ENCODE data around the gene THADA.

The THADA gene

DNA sequence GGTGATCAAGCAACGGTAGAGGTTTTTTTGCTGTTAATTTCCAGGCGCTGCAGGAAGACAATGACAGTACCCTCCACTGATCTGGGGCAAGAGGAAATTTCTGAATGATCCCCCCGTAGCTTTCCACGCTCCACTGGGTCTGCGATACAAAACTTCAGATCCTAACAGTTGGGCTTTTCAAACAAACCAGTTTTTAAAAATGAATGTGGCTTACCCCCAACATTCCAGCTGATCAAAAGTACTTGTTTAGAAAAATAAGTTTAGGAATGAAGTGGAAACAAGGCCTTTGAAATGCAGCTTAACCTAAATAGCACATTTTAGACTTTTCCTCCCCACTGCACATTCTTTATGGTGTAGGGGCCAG is 375.1 kb downstream of the THADA start:
- no peak for DNase-seq

DNA sequence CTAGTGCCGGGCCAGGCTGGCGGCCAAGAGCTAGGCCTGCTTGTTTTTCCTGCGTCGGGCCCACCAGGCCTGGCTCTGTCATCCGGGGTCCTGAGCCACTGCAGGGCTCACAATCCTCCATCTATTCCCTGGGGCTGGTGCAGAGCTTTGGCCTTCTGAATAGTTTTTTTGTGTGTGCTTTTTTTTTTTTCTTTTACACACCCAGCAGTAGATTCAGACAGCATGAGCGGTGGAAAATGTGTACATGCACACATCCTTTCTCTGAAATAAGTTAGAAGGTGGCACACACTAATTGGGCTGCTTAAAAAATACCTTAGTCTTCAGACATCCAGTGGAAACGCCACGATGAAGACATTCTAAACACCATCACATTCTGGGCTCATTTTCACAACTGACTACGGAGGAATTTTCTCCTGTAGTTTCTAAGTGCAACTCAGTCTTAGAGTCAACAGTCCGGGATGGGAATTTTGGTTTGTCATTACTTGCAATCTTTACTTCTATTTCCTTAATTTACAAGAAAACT is 375.5 kb downstream of the THADA start:
- DNase-seq, result peak; percentile 26

DNA sequence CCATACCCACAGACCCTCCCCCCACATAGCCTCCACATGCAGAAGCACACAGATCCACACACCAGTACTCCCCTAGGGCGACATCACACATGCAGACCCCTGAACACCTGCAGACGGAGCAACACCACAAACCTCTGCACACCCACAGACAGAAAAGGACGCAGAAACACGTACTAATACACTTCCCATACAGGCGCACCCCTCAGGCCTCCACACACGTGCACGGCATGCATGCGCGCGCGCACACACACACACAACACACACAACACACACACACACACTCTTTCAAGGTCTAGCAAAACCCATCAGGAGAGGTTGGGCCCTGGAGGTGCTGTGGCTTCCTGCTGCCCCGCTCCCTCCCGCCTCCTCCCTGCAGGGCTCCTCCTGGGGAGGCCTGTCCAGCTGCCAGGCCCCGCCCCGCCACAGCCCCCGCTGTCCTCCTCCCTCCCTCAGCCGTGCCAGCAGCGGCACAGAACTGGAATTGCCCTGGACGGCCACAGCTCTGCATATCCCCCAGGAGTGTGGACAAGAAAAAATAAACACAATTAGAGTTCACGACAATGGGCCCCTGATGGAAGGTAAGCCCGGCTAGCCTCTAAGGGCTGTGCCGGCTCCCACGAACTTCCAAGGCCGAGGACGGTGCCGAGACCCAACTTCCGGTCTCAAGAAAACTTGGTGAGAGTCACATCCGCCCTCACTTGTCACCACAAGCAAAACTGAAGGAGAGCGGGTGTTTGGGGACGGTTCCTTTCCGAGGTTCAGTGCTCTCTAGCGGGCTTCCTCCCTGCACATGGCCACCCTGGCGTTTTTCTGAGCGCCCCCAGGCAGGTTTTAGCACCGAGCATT is 376.2 kb downstream of the THADA start:
- DNase-seq, result peak; percentile 76

DNA sequence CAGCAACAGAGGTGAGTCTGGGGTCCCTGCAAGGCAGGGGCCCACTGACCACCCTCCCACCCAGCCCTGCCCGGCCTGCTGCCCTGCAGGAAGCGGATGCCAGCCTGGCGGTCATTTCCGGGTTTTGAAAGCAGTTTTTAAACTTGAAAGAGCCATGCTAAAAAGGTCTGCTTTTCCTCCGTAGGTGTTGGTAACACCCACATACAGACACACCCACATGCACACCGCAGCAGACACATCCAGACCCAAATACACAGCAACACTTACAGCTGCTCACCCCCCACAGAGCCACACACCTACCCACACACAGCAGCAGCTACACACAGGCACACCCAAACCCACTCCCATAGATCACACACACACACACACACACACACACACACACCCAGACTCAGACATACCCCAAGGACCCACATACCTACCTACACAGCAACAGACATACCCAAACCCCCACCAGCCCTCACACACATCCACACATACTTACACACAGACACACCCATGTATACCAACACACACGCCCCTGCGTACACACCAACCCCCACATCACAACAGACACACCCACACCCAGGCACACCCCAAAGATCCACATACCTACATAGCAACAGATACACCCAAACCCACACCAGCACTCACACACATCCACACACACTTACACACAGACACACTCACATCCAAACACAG is 377.0 kb downstream of the THADA start:
- no peak for DNase-seq

DNA sequence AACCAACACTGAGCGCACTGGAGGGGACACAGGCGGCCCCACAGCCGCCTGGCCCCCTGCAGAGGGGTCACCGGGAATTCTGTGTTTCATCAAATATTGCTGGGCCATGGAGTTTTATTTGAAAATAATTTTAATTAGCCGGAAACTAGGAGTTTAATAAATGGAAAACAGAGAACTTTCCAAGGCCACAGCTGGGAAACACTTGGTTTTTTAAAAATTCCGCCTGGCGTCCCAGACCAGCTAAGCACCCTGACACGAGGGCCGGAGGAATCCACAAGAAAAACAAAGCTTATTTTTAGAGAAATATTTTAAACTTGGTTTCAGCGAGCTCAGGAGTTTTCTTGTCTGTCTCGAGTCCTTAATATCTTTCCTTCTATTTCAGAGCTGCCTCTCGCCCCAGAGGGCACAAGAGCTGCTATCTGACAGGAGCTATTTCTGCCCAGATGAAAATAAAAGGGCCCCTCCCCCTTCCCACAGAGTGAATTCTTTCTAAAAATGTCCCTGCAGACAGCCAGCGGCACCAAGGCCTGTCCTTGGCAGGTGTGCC is 377.6 kb downstream of the THADA start:
- DNase-seq, result peak; percentile 39

DNA sequence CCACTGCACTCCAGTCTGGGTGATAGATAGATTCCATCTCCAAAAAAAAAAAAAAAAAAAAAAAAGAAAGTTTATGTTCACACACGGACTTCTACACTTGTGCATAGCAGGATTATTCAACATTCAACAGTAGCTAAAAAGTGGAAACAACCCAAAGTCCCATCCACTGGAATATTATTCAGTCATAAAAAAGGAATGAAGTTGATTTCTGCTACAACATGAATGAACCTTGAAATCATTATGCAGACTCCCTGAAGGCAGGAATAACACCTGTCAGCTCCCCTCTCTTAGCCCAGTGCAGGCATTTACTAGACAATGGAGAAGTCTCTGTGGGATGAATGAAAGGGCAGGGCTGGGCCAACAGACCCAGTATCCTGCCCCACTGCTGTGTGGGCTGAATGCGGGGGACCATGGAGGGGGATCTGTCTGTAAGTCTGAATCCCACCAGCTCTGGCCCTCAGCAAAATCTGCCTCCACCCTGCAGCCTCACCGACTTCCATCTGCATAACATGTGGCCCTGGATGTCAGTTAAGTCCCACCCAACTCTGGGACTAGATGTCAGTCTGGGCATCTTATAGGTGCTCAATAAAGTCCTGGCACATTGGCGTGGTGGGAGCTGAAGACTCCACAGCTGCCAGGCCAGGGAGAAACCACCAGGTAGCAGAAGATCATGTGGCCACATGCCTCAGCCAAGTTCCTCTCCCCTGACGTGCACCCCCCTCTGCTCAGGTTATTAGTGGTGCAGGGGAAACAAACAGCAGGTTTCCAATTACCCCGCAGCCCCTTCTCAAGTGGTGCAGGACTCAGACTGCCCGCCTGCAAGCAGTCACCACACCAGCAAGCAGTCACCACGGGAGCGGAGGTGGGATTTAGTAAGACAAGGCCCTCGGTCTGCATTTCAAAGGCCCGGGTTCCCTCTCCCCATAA is 378.3 kb downstream of the THADA start:
- DNase-seq, result no peak

DNA sequence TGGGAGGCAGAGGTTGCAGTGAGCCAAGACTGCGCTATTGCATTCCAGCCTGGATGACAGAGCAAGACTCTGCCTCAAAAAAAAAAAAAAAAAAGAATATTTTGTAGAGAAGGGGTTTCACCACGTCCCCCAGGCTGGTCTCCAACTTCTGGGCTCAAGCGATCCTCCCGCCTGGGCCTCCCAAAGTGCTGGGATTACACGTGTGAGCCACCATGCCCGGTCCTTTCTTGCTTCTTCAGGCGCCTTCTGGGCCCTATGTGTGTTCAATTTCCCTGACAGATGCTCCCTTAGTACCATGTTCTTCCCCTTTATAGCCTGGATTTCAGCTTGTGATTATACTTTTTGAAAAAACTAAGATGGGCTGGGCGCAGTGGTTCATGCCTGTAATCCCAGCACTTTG is 379.2 kb downstream of the THADA start:
- no peak for DNase-seq

DNA sequence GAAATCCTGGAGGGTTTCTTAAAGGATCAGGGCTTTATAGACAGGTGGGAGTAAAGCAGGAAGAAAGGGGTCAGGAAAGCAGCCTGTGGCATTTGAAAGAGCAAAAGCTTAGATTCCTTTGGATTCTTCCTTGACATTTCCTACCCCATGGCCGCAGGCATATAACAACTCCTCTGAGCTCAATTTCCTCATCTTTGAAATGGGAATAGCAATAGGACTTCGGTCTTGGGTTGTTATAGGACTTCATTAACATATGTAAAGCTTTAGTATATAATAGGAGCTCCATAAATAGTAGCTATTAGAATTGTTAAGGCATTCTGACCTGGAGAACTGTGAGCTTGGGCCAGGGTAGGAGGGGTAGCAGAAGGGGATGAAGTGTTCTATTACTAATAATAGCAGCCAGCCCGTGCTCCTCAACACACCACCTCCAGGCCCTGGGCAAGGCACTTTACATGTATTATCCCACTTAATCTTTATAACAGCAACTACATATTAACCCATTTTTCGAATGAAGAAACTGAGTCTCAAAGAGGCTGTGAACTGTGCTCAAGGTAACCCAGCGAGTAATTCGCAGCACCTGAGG is 380.1 kb downstream of the THADA start:
- no peak for DNase-seq

DNA sequence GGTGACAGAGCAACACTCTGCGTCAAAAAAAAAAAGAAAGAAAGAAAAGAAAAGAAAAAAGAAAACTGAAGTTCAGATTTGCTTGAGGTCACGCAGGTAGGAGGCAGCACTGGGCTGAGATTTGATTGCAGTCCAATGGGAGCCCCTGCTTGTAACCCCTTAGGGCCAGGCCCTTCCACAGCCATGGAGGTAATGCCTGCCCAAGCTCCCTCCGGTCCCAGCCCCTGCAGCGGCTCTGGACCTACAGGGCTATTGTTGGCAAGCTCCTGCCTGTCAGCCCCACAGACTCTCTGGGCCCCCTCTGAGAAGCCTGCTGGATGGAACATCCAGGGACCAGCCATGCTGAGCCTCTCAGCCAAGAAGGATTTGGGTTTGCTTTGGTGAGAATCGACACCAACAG is 381.6 kb downstream of the THADA start:
- DNase-seq, result no peak

DNA sequence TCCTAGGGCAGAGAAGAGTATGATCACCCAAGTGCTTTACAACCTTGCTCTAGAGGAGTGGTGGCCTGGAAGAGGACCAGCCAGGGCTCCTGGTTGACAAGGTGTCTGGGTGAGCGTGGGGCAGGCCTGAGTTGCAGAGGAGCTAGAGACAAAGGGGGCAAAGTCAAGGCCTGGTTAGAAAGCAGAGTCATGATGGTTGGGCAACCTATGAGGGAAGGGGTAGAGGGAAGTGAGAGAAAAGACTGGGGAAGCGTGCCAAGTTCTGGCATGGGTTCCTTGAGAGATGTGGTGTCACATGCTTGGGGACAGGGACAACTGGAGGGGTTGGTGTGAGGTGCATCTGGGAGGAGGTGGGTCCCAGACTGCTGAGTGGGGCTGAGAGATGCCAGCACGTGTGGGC is 382.9 kb downstream of the THADA start:
- no peak for DNase-seq

DNA sequence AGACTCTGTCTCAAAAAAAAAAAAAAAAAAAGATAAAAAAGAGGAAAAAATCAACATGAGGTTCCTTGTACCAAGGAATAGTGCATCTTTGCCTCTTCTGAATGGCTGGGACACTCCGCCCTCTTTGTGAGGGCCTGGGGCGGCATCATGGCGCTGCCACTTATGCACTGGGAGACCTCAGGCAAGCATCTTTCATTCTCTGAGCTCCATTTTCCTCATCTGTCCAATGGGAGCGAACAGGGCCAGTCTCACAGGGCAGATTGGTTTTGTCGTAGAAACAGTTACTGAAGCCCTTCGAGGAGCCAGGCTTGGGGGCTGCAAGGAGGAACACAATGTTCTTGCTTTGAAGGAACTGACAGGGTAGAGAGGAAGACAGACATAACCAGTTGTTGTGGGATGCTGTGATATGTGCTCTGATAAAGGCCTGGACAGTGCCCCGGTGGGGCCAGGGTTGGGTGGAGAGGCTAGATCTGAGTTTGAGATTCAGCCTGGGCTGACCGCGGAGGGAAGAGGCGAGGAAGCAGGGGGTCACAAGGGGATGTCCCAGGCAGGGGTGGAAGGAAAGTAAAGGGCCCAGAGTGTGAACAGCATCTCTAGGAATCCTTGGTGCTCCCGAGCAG is 383.5 kb downstream of the THADA start:
- no peak for DNase-seq

DNA sequence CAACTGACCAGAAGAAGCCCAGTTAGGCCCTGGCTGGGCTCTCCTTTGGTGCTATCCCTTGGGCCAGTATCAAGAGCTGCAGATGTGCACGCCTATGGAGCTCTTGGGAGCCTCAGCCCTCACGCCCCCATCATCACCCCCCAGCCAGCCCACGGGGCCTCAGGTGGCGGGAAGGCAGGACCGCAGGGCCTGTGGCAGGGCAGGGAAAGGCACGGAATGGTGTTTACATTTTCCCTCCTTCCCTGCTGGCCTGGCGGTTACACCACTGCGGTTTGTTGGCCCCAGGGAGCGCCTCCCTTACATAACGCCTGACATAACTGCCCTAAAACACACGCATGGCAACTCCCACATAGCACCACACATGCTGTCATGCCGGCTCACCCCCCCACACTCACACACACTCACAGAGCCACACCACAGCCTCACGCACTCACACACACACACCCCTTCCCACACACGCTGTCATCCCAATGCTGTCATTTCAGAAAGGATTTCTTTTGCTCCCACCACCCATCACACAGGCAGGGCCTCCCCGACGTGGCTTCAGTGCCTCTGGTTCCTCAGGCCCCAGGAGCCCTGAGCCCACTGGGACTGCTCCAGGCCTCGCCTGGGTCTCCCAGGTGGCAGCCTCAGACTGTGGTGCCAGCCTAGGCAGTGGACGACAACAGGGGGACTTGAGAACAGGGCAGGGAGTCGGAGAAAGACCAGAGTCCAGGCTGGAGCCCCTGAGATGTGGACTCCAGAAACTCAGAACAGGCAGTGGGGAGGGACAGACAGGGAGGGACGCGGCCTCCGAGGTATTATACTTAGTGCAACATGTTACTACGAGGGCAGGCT is 385.2 kb downstream of the THADA start:
- peak; percentile 89 for DNase-seq

DNA sequence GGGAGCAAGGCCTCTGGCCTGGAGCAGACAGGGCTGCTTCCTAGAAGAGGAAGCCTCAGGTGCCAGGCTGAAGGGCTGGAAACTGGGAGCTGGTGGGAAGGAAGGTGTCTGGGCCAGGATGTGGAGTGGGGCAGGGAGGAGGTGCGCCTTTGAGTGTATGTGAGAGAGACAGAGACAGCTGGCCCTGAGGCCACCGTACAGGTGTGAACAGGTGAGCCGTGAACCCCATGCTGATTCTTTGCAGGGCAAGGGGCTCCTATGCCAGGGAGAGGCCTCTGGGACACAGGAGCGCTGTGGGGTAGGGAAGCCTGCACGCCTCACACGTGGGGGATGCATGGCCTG is 385.7 kb downstream of the THADA start:
- no peak for DNase-seq

DNA sequence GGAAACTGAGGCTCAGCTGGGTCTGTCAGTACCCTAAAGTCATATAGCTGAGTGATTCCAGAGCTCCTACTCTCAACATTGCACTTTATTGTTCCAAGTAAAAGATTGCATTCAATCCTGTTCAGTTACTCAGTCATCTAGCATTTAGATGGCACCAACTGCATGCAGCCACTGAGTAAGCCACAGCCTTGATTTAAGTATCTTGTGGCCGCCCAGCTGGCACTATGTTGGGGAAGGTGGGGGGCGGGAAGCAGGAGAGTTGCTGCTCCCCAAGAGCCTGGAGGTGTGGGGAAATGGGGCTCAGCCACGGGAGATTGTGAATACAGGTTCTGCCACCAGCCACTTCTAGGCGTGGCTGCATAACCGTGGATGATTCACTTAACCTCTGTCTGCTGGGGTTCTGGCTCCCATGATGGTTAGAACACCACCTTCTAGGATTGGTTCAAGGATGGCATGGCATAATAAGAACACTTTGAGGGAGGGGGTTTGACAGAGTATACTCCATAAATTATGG is 386.6 kb downstream of the THADA start:
- no peak for DNase-seq

DNA sequence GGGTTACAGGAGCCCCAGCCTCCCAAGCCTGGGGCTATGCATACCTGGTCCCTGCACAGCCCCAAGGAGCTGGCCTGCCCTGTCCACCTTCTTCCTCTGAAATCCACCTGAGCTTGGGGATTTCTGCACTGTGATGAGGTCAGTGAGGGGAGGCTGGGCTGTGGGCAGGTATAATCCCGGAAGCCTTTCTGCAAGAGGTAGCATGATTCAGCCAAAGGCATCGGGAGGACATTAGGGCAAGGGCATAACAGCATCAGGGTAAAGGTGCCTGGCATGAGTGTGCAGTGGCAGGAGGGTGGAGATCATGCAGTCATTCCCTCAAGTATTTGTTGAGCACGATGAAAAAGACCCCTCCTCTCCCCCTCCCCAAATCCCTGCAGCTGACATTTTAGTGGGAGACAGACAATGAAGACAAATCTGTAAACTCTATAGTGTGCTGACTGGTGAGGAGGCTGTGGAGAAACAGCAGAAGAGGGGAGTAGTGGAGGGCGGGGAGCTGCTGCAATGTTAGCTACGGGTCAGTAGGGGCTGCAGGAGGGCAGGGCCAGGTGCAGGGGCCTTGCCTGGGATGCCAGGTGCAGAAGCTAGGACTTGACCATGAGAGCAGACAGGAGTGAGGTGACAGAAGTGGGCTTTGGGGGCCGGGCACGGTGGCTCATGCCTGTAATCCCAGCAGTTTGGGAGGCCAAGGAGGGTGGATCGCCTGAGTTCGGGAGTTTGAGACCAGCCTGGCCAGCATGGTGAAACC is 388.1 kb downstream of the THADA start:
- no peak for DNase-seq

DNA sequence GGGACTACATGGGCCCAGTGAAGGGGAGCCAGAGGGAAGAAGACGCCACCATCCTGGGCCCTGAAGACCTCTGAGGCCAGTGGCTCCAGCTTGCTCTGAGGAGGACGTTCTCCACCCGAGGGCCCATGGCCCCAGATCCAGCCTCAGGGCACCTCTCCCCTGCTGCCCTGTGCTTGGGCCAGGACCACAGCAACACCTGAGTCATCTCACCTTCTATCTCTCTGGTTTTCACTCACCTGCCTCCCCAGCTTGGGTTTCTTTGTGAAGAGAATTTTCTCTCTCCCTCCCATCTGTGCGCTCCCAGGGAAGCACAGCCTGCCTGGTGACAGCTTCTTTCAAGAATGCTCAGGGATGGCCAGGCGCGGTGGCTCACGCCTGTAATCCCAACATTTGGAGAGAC is 389.2 kb downstream of the THADA start:
- DNase-seq, result no peak

DNA sequence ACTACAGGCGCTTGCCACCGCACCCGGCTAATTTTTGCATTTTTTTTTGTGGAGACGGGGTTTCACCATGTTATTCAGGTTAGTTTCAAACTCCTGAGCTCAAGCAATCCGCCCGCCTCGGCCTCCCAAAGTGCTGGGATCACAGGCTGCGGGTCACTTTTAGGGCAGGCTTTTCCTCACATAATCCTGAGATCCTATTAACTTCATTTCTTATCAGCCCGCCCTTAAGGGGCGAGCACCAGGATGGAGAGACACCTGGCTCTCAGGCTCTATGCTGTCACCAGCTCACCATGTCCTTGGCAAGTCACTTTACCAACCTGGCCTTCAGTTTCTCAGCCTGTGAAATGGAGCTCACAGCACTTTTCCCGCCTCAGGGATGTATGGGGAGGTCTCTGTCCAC is 392.5 kb downstream of the THADA start:
- no peak for DNase-seq

DNA sequence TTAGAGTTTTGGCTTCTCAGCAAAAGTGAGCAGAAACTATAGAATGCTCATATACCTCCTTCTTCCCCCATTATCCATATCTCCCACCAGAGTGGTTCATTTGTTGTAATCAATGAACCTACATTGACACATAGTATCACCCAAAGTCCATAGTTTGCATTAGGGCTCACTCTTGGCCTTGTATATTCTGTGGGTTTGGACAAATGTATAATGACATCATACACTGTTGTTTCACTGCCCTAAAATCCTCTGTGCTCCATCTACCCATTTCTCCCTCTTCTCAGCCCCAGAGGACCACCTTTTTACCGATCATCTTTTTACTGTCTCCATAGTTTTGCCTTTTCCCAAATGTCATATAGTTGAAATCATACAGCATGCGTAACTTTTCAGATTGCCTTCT is 393.5 kb downstream of the THADA start:
- DNase-seq, result no peak

DNA sequence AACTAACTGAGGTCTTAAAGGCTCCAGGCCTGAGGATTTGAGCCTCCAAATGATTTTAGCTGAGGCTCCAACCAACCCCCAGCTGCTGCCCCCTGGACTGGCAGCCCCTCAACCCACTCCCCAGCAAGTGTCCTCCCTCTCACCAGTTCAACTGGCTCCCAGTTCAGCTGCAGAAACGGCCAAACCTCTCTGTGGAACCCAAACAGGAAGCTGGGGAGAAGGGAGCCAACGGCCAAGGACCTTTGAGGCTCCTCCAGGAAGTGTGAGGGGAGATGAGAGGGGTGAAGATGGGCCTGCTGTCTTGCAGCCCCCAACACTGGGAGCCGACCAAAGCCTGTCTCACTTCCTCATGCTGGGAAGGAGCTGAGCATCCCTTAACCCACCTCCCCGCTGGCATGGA is 394.3 kb downstream of the THADA start:
- no peak for DNase-seq

DNA sequence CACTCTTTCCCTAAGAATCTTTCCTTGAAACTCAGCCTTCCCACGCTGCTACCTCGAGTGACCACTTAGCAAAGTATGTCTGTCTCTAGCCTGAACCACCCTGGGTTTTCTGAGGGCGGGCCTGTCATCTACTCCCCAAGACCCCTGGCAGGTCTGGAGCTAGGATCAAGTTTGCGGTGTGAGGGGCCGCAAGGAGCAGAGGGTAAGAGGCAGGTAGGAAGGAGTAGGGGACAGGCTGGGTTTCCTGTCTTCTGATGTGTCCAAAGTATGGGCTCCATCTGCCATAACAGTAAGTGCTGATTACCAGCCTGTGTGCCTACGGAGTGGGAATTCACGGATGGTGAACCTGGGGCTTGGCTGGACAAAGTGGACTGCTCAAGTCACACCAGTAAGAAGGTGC is 394.8 kb downstream of the THADA start:
- no peak for DNase-seq
